CD4-positive, alpha-beta T cell treated with Interleukin-17A for 4 hours (primary cell): Measurements from ENCODE around the gene HNRNPDL.
"Not testable (repeated sequence)": the region's sequence is repeated elsewhere in the genome, so short reads cannot be mapped to it uniquely, and the experiment has no call there.

ENCODE experiments used
- DNase-seq: peaks from one replicate; pipeline ENCODE4 v3.0.0-alpha.2; 2020; ENCODE audit warnings: mixed read lengths

The HNRNPDL gene

GRCh38 chr4:82430193-82430963 is at the start of gene HNRNPDL, which contains the start of gene ENOPH1:
TSS of gene HNRNPDL (minus strand) at chr4:82430462. CDS start at chr4:82429690, 772 bp downstream.
TSS of gene ENOPH1 (plus strand) at chr4:82430590. CDS start at chr4:82430830, 240 bp downstream.
- DNase-seq = peak; percentile 95

GRCh38 chr4:82479562-82479961 is 49.3 kb upstream of the HNRNPDL start:
- DNase-seq = no peak

- DNase-seq = not testable (repeated sequence)
Measured at GRCh38 chr4:82477469-82477868, 47.2 kb upstream of the HNRNPDL start.

GRCh38 chr4:82475931-82476330 is 45.7 kb upstream of the HNRNPDL start:
- DNase-seq = not testable (repeated sequence)

DNA sequence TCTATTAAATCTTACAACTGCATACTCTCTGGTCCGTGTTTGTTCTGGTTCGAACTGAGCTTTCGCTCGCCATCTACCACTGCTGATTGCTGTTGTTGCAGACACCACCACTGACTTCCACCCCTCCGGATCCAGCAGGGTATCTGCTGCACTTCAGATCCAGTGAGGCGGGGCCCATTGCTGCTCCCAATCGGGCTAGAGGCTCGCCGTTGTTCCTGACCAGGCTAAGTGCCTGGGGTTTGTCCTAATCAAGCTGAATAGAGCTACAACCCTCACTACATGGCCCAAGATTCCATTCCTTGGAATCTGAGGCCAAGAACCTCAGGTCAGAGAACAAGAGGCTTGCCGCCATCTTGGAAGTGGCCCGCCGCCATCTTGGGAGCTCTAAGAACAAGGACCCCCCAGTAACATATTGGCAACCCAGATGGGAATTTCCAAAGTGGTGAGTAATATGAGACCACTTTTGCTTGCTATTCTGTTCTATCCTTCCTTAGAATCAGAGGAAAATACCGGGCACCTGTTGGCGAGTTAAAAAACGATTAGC is 43.4 kb upstream of the HNRNPDL start:
- no peak for DNase-seq

- not testable (repeated sequence) for DNase-seq
Measured at GRCh38 chr4:82473080-82473479, 42.8 kb upstream of the HNRNPDL start.

DNA sequence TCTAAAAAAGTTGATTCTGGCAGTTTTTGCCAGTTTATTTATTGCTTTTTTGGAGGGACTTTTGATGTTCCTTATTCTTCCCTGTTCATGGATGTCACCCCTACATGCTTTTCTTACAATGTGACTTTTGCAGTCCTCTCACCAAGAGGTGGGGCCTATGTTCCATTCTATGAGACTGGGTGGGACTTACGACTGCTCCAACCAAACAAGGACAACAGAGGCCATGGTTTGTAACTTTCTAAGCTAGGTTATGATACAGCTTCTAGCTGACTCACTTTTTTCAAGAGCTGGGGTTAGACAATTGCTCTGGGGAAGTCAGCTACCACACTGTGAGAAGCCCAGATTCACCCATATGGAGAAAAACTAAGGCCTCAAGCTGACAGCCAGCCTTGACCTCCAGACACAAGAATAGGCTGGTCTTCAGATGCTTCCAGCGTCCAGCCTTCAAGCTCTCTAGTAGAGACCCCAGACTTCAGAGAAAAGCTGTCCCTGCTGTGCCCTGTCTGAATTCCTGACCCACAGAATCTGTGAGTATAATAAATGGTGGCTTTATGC is 39.6 kb upstream of the HNRNPDL start:
- DNase-seq = no peak

- no peak for DNase-seq
Measured at GRCh38 chr4:82467471-82467870, 37.2 kb upstream of the HNRNPDL start.

DNA sequence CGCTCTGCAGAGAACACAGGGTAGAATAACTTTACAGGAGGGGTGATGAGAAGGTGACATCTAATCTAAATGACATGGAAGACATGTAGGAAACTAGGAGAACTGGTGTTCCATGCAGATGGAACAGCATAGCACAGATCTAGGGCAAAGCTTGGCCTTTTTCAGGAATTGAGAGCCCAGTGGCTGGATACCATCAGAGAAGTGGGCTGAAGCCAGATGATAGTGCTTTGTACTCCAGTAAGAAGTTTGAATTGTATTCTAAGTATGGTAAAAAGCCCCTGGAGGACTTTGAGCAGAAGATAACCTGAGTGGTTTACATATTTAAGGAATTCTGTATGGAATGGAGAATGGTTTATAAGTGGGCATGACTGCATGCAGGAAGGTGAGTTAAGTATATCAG is 33.0 kb upstream of the HNRNPDL start:
- no peak for DNase-seq

GRCh38 chr4:82462415-82462831 is 32.2 kb upstream of the HNRNPDL start:
- DNase-seq = peak; percentile 90

DNA sequence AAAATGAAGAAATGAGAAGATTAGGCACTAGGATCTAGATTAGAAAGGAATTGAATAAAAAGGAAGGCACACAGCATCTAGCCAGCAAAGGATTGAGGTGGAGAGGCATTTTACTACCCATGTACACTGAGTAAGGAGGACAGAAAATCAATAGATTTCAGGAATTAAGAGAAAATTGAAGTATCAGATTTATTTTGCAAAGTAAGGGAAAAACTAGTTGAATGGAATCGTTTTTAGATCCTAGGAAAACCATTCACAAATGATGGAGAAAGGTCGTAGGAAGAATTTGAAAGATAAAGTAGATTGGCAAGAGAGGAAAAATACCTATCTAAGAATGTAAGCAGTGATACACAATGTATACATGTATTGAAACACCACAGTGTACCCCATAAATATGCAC is 31.4 kb upstream of the HNRNPDL start:
- no peak for DNase-seq

GRCh38 chr4:82458729-82459128 is 28.5 kb upstream of the HNRNPDL start:
- DNase-seq = no peak

GRCh38 chr4:82457266-82457665 is 27.0 kb upstream of the HNRNPDL start:
- no peak for DNase-seq

- DNase-seq = no peak
Measured at GRCh38 chr4:82452026-82452425, 21.8 kb upstream of the HNRNPDL start.

DNA sequence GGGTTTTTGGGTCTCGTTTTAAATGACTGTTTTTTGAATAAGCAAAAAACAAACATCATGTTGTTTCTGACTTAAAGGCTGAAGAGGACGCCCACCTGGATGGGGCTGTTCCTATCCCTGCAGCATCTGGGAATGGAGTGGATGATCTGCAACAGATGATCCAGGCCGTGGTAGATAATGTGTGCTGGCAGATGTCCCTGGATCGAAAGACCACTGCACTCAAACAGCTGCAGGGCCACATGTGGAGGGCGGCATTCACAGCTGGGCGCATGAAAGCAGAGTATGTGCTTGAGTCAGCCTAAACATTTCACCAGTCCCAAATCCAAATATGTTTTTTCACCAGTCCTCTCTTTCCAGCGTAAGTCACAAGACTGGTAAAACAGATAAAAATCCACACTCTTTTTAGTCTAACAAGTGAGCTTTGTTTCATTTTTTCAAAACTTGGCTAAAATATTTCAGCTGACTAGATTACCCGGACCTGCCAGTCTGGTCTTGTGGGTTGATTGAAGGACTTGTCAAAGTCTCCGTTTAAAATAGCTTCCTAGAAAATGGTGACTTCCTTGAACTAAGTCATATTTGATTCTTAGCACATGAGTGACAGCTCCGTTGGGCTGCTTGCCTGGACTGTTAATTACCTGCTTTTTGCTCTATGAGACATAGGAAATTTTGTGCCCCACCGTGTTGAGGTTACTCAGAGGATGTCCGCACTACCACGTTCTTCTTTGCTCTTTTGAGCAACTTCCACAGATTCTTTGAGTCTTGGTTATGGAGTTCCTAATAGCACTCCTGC is 20.9 kb upstream of the HNRNPDL start:
- DNase-seq = no peak

- DNase-seq = no peak
Measured at GRCh38 chr4:82447886-82448285, 17.6 kb upstream of the HNRNPDL start.

GRCh38 chr4:82439088-82439487 is 8.8 kb upstream of the HNRNPDL start:
- no peak for DNase-seq

- DNase-seq = no peak
Measured at GRCh38 chr4:82437285-82438005, 7.2 kb upstream of the HNRNPDL start.

GRCh38 chr4:82436780-82437179 is 6.5 kb upstream of the HNRNPDL start:
- DNase-seq = no peak

DNA sequence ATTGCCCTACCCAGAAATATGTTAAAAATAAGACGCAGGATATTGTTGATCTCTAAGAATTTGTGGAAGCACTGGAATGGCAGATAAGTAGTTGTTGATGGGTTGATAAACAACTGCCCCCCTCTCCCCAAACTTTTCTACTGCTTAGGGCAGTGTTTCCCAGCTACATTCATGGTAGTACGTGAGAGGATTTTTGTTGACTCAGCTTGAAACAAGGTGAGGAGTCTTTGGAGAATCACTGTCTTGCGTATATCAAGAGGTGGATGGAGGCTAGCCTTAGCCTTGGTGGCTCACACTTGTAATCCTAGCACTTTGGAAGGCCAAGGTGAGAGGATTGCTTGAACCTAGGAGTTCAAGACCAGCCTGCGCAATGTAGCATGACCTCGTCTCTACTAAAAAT is 5.9 kb upstream of the HNRNPDL start:
- DNase-seq = no peak

DNA sequence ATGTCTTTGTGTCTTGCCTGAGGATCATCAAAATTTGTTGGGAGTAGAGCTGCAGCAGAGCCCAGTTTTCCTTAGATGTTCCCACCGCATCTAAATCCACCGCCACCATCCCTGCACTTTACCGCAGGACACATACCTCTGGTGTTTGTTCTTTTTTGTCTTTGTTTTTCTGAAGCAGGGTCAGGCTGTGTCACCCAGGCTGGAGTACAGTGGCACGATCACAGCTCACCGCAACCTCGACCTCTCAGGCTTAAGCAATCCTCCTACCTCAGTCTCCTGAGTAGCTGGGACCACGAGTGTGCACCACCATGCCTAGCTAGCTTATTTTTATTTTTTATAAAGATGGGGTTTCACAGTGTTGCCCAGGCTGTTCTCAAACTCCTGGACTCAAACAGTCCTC is 4.7 kb upstream of the HNRNPDL start:
- DNase-seq = no peak

DNA sequence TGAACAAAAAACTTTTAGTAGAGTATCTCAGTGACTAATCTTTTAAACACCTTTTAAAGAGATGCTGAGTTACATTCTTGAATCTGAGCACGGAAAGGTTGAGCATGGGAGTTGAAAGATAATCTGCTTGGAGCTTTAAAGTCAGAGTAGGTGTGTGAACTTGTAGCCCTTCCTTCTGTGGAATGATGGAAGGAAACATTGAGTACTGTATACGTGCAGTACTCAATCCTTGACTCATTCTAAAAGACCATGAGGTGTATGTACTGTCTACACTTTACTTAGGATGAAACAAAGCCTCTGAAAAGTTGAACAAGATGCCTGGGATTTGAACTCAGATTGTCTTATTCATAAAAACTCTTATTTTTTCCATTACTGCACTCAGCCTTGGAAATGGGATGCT is 3.5 kb upstream of the HNRNPDL start:
- no peak for DNase-seq

DNA sequence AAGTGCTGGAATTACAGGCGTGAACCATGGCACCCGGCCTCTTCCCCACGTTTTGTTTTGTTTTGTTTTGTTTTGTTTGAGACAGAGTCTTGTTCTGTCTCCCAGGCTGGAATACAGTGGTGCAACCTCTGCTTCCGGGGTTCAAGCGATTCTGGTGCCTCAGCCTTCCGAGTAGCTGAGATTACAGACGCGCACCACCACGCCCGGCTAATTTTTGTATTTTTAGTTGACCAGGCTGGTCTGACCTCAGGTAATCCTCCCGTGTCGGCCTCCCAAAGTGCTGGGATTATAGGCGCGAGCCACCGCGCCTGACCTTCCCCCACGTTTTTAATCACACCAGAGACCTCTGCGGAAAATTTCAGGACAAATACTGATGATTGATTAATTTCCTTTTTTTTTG is 2.3 kb upstream of the HNRNPDL start:
- DNase-seq = no peak
